NCI-H2107 treated with DMSO at 0.1 percent for 48 hours (cell line): ENCODE data around the gene METAP1.
"Not testable (repeated sequence)": the region's sequence is repeated elsewhere in the genome, so short reads cannot be mapped to it uniquely, and the experiment has no call there.

ENCODE experiments used
- DNase-seq: peaks from one replicate; lab custom pipeline; 2025; ENCODE audit not compliant: unreplicated experiment; lab: John Stamatoyannopoulos, UW

Gene METAP1

GRCh38 chr4:99090481-99091215 lies 95.1 kb downstream of the METAP1 start:
- DNase-seq: no peak

- DNase-seq: no peak
These were observed 95.7 kb downstream of the METAP1 start for GRCh38 chr4:99091216-99091575.

DNA sequence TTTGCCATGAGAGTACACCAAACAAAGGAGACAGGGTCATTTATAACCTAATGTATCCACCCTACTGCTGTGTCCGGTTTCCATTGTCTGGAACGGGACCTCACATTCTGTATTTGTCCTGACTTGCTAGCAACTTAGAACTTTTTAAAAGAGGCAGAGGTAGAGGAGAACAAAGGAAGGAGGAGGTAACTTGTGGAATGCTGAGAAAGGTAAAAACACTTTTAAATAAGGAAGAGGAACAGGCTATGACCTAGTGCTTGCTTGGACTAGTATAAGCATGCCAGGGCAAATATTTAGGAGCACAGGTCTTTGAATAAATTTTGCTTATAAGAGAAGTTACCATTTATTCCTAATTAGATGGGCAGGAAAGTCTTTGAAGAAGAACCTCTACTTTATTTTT lies 96.3 kb downstream of the METAP1 start:
- not testable (repeated sequence) for DNase-seq

GRCh38 chr4:99099311-99099710 lies 103.8 kb downstream of the METAP1 start:
- no peak for DNase-seq

DNA sequence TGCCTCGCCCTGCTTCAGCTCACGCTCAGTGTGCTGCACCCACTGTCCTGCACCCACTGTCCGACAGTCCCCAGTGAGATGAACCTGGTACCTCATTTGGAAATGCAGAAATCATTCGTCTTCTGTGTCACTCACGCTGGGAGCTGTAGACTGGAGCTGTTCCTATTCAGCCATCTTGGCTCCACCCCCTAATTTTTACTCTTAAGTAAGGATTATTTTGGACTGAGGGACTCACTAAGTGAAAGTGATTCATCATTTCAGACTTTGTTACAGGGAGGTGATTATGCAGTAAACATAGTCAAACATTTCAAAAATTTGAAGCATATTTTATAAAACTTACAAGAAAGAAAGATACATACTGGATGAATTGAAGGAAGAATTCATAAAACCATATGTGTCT lies 104.3 kb downstream of the METAP1 start:
- DNase-seq: not testable (repeated sequence)

DNA sequence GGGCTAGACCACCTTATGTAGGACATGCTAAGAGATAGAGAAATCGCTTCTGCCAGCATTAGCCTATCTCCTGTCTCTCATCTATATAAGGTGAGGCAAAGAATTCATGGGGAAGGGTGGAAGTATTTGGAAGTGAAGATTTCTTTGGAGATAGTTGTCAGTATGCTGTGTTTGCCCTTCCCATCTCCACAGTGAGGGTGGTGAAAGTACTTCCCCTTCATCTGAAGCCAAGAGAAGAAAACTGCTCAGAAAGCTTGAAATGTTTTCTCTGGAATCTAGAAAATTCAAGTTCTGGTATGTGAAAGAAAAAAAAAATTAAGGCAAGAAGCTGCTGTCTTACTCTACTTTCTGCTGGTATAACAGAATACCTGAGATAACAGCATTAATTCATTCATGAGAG lies 105.4 kb downstream of the METAP1 start:
- DNase-seq: no peak

DNA sequence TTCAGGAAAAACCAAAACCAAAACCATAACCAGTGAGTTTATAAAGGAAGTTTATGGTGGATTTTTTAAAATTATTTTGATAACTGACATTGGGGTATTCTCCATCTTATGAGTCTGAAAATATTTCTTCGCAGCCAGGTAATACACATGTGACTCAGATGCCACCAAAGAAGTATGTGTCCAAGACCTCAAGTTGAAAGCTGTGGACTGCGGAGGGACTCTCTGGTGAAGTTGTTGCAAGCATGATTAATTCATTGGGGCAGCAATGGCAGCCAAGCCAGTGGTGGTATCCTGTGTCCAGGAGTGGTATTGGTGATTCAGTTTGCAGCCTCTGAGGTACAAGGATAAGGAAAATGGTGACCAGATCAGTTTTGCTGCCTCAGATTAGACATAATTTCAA lies 107.1 kb downstream of the METAP1 start:
- no peak for DNase-seq

- no peak for DNase-seq
These were observed 107.6 kb downstream of the METAP1 start for GRCh38 chr4:99103166-99103565.

GRCh38 chr4:99104153-99104552 lies 108.6 kb downstream of the METAP1 start:
- no peak for DNase-seq

DNA sequence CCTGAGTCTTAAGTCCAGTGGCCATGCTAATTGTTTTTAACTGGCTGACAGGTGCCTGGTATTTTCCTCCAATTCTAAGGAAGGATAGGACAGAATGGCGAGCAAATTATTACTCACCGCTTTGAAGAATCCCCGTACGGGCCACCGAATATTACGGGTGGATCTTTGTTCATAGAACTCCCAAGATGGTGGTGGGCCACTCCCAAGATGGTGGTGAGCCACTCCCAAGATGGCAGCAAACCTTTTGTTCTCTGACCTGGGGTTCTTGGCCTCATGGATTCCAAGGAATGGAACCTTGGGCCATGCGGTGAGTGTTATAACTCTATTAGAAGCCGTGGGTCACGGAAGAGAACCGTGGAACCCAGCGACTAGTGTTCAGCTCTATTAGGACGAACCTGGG lies 113.8 kb downstream of the METAP1 start:
- not testable (repeated sequence) for DNase-seq
